ENCODE measurements around the gene ZNF776. TPM values are rescaled to one million over a fixed set of nuclear protein-coding genes. Genes with fewer than 3 reads are reported as not detected.

The ZNF776 gene
- 15.1 TPM for total RNA-seq
- long read RNA-seq, full-length matches to known transcripts, result 4 of 10 reads
- long read RNA-seq, partial matches to known transcripts, result 0 of 10 reads
- long read RNA-seq, other reads (novel, unspliced or antisense), result 6 of 10 reads

DNA sequence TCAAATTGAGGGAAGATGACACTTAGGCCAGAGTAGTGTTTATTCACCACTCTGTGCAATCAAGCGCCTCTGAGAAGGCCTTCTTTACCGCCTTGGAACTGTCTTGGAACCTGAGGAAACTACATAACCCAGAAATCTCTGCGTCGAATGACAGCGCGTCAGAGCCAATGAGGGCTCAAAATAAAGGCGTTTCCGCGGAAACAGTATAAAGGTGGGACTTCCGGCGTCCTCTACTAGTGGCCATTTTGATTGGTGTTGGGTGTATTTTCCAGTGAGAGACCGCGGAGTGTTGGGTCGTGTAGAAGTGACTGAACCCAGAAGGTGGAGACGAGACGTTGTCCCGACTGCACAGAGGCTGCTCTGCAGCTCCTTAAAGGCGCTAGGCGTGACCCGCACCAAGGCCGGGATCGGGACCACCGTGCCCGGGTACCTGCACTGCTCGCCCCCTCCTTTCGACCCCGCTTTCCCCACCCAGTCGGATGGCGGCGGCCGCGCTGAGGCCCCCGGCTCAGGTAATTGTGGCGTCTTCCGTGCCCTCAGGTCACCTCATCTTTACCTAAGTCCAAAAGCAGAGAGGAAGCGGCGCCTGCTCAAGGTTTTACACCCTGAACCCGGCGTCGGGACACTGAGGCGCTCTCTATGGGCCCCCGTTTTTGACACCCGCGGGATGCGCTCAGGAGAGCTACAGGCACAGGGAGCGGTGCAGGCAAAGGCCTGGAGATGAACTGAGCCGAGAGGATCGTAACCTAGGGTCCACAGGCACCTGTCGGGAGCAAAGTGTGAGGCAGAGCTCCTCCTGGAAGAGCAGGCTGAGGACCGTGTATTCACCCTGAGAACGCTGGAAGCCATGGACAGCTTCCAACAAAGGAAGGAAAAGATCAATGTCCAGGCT, at the start of gene ZNF776:
ZNF776 (plus strand) TSS at position 236 of the 892 bp plus-strand sequence; CDS start at position 480, 244 bp downstream.
- Histone ChIP-seq H3K27me3 (no peaks in the 10 kb centered on the region), H3K9me3 (peaks cover 9% of the 10 kb centered on the region), H3K4me1 (peaks cover 14% of the 10 kb centered on the region), H3K36me3 (peaks cover 19% of the 10 kb centered on the region), H3K4me3 (peak within 1 kb of the TSS; percentile 91), H3K27ac (peak within 1 kb of the TSS; percentile 92)
- peak; percentile 80 for DNase-seq
- peak; percentile 99 for ATAC-seq
- TF ChIP-seq, protein P1, sequence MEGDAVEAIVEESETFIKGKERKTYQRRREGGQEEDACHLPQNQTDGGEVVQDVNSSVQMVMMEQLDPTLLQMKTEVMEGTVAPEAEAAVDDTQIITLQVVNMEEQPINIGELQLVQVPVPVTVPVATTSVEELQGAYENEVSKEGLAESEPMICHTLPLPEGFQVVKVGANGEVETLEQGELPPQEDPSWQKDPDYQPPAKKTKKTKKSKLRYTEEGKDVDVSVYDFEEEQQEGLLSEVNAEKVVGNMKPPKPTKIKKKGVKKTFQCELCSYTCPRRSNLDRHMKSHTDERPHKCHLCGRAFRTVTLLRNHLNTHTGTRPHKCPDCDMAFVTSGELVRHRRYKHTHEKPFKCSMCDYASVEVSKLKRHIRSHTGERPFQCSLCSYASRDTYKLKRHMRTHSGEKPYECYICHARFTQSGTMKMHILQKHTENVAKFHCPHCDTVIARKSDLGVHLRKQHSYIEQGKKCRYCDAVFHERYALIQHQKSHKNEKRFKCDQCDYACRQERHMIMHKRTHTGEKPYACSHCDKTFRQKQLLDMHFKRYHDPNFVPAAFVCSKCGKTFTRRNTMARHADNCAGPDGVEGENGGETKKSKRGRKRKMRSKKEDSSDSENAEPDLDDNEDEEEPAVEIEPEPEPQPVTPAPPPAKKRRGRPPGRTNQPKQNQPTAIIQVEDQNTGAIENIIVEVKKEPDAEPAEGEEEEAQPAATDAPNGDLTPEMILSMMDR (IDR thresholded peaks at IDR 0.05), result no peak
- intact Hi-C loops (cut with DNase I), result no loop called here

DNA sequence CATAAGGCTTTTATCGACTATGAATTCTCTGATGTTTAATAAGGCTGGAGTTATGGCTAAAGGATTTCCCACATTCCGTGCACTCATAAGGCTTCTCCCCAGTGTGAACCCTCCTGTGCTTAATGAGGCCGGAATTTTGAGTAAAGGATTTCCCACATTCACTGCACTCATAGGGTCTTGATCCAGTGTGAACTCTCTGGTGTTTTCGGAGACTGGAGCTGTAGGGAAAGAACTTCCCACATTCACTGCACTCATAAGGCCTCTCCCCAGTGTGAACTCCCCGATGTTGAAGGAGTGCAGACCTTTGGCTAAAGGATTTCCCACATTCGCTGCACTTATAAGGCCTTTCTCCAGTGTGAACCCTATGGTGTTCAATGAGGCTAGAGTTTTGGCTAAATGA, 45.0 kb upstream of the ZNF776 start:
- H3K9me3 ChIP-seq, result peaks cover 43% of the 10 kb centered on the region
- intact Hi-C loops (cut with DNase I), result loop anchor here (10.0 kb wide), 1 partner anchor 423 kb away; no protein-coding TSS in a partner anchor

DNA sequence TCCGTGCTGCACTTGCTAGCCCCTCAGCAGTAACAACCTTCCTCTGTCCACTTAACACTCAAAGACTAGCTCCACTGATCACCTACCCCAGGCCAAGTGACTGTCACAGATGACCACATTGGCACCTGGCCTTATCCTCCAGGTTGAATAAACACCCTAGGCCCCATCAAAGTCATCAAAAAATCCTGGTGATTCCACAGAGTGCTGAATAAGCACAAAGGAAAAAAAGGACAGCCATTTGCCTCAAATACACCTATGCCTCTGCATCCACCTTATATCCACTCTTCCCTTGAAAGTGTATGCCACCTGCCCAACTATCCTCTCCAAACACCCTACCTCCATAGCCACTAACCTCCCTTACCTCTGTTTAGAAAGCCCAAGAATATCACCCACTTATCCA, 40.3 kb upstream of the ZNF776 start:
- ATAC-seq, result no peak
- H3K4me1 ChIP-seq, result no peaks in the 10 kb centered on the region
- no peak overlapping the region for H3K4me3 ChIP-seq

More for the DNA sequence above, 45.0 kb upstream of the ZNF776 start:
- no peaks in the 10 kb centered on the region for H3K4me1 ChIP-seq
- H3K4me3 ChIP-seq, result no peak overlapping the region
- H3K27ac ChIP-seq, result no peak overlapping the region
- ATAC-seq (no peak), DNase-seq (no peak)
- TF ChIP-seq, protein P1 (IDR thresholded peaks at IDR 0.05), result no peak
- peaks cover 12% of the 10 kb centered on the region for H3K36me3 ChIP-seq
- H3K27me3 ChIP-seq, result no peaks in the 10 kb centered on the region

DNA sequence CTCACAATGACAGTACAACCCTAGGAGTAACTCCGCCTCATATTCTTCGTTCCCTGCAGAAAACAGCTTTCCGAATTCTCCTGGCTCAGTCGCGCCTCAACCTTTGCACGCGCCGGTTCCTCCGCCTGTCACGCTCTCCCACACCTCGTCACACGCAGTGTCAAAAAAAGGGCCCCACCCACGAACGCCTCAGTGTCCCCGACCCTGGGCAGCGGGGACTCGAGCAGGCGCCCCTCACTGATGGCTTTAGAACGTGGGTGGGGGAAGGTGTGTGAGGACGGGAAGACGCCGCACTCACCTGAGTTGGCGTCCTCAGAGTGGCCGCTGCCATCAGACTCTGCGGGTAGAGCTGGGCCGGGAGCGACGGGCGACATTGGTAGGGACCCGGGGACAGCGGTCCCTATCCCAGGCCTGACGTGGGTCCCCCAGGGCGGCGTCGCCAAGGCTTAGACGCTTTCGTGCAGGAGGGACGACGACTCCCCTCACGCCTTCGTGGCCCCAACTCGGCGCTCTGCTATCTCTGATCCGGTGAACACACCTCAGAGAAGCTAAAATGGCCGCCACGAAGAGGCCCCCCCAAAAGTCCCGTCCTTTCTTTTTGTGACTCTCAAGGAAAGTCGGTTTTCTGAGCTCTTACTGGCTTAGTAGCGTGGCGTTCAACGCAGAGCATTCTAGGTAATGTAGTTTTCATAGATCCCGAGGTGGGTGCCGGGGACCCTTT, 37.8 kb upstream of the ZNF776 start, which contains the start of gene ZNF154:
ZNF154 (minus strand) TSS at position 564 of the 721 bp plus-strand sequence; CDS start at position 331, 233 bp downstream.
- Histone ChIP-seq H3K9me3 (peaks cover 4% of the 10 kb centered on the region), H3K27ac (peak within 1 kb of the TSS; percentile 81), H3K4me3 (peak within 1 kb of the TSS; percentile 60), H3K4me1 (no peaks in the 10 kb centered on the region), H3K36me3 (no peaks in the 10 kb centered on the region), H3K27me3 (no peaks in the 10 kb centered on the region)
- intact Hi-C loops (cut with DNase I), result loop anchor here (10.0 kb wide), 1 partner anchor 416 kb away; no protein-coding TSS in a partner anchor
- TF ChIP-seq, protein P1 (IDR thresholded peaks at IDR 0.05), result no peak
- DNase-seq, result peak; percentile 64
- ATAC-seq, result peak; percentile 72

More for the DNA sequence above, 40.3 kb upstream of the ZNF776 start:
- no peak for DNase-seq
- intact Hi-C loops (cut with DNase I), result loop anchor here (10.0 kb wide), 1 partner anchor 418 kb away; no protein-coding TSS in a partner anchor
- Histone ChIP-seq H3K9me3 (peaks cover 8% of the 10 kb centered on the region), H3K27me3 (no peaks in the 10 kb centered on the region), H3K36me3 (peaks cover 12% of the 10 kb centered on the region), H3K27ac (no peak overlapping the region)
- TF ChIP-seq, protein P1 (IDR thresholded peaks at IDR 0.05), result no peak

DNA sequence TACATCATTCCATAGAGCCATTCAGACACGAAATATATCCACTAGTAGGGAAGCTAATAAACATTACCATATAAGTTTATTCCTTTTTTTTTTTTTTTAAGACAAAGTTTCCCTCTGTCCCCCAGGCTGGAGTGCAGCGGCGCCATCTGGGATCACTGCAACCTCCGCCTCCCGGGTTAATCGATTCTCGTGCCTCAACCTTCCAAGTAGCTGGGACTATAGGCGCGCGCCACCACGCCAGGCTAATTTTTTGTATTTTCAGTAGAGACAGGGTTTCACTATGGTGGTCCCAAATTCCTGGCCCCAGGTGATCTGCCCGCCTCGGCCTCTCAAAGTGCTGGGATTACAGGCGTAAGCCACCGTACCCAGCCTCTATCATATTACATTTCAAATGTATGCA, 37.0 kb upstream of the ZNF776 start:
- intact Hi-C loops (cut with DNase I), result loop anchor here (10.0 kb wide), 1 partner anchor 415 kb away; no protein-coding TSS in a partner anchor
- Histone ChIP-seq H3K36me3 (no peaks in the 10 kb centered on the region), H3K4me1 (no peaks in the 10 kb centered on the region), H3K27me3 (no peaks in the 10 kb centered on the region), H3K4me3 (peak overlapping the region; percentile 60), H3K27ac (no peak overlapping the region), H3K9me3 (peaks cover 5% of the 10 kb centered on the region)
- ATAC-seq (no peak), DNase-seq (no peak)
- TF ChIP-seq, protein P1 (IDR thresholded peaks at IDR 0.05), result no peak

All from upper lobe of right lung (tissue), 1 donor.